ENCODE results near the gene TCF7L2.

TCF7L2 gene

DNA sequence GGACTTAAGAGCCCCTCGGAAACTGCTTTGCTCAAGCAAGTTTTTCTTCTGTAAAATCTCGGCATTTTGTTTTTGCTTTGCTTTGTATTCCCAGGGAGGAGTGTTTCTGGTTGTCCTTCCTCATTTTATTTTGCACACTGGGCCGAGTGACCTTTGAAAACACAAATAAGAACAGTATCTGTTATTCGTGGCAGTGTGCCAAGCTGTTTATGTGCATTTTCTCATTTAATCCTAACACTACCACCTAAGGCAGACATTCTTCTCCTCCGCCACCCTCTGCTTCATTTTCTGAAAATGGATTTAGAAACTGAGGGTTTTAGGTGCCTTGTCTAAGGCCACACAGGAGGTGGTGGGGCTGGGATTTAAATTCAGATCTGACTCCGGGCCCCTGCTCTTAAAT is 218.5 kb downstream of the TCF7L2 start:
- Mint-ChIP-seq H3K27me3 (peaks cover 3% of the 10 kb centered on the region), H3K36me3 (no peaks in the 10 kb centered on the region), H3K9me3 (no peaks in the 10 kb centered on the region), H3K4me1 (no peaks in the 10 kb centered on the region), H3K27ac (no peak overlapping the region), H3K4me3 (no peak overlapping the region)
- CTCF ChIA-PET = no interaction called here
- no peak for DNase-seq

DNA sequence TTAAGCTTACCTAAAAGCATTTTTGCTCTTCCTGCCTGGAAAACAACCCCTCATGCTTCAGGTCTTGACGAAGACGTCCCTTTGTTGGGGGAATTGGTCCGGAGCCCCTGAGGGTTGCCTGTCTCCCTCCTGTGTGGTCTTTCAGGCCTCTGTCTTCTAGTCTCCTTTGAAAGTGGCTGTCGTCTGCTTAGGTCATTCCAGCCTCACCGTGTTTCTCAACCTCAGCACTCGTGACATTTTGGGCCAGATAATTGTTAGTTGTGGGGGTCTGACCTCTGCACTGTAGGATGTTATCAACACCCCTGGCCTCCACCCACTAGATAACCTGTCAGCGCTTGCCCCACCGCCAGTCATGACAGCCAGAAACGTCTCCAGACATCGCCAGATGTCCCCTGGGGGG is 219.1 kb downstream of the TCF7L2 start:
- Mint-ChIP-seq H3K9me3 (no peaks in the 10 kb centered on the region), H3K4me1 (no peaks in the 10 kb centered on the region), H3K36me3 (no peaks in the 10 kb centered on the region), H3K4me3 (no peak overlapping the region), H3K27me3 (no peaks in the 10 kb centered on the region), H3K27ac (no peak overlapping the region)
- CTCF ChIA-PET = no interaction called here
- no peak for DNase-seq

DNA sequence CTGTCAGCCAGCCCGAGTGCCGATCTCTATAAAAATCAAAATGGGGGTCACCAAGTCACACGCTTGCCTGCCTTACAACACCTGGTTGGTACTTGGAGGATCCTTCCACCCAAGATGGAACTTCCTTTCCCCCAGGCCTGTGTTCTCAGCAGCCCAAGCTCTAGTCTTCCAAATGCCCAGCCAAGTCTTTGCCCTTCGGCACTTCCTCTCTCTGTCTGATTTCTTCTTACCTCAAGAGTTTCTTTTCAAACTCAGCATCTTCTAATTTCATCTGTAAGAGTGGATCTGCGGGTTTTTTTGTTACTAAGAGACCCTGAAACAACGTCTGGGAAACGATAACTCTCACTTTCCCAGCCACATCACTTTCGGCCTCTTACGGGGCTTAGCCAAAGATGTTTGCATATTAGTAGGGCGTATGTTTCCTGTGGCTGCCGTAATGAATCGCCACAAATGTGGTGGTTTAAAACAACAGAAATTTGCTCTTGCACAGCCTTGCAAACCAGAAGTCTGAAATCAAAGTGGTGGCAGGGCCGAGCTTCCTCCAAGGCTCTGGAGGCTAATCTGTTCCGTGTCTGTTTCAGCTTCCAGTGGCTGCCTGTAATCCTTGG is 219.9 kb downstream of the TCF7L2 start:
- H3K4me3 Mint-ChIP-seq = no peak overlapping the region

DNA sequence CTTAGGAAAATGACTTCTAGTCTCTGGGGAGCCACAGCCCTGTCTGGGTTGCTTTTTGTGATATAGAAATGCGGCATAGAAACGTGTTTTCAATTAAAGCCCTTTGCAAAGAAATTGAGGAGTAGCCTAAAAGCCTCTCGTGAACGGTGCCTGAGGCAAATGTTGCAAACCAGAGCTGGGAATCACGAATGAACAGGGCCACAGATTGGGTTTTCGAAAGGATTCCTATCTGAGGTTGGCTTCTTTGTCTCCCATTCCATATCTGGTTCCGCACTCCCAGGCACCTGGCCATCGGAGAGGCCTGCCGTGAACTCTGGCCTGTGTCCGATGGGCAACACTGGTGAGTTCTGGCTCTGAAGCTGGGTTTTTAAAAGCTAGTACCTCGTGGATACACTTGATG is 221.6 kb downstream of the TCF7L2 start:
- CTCF ChIA-PET = no interaction called here
- Mint-ChIP-seq H3K27me3 (no peaks in the 10 kb centered on the region), H3K4me3 (no peak overlapping the region), H3K36me3 (no peaks in the 10 kb centered on the region), H3K27ac (no peak overlapping the region), H3K9me3 (no peaks in the 10 kb centered on the region), H3K4me1 (no peaks in the 10 kb centered on the region)
- no peak for DNase-seq

More for the DNA sequence above, 219.9 kb downstream of the TCF7L2 start:
- no peaks in the 10 kb centered on the region for H3K4me1 Mint-ChIP-seq
- H3K9me3 Mint-ChIP-seq = no peaks in the 10 kb centered on the region
- CTCF ChIA-PET = no interaction called here
- no peaks in the 10 kb centered on the region for H3K36me3 Mint-ChIP-seq
- no peak overlapping the region for H3K27ac Mint-ChIP-seq
- no peak for DNase-seq
- no peaks in the 10 kb centered on the region for H3K27me3 Mint-ChIP-seq

DNA sequence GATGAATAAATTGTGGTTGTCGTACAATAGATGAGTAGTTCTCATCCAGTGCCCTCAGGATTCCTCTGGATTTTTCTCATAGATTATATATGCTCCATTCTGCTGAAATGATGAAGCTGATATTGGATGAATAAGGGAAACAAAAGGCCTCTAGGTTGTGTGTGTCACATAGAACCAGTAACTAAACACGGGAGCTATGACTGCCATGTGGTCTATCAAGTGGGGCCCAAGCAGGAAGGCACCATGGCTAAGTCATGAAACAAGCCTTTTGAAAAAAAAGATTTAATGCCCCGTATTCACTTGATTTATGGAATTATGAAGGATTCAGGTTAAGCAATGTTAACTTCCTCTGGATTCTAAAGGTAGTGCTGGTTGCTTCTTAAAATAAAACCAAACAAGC is 225.1 kb downstream of the TCF7L2 start:
- CTCF ChIA-PET = no interaction called here
- Mint-ChIP-seq H3K4me3 (no peak overlapping the region), H3K4me1 (no peaks in the 10 kb centered on the region), H3K36me3 (no peaks in the 10 kb centered on the region), H3K9me3 (no peaks in the 10 kb centered on the region), H3K27me3 (no peaks in the 10 kb centered on the region), H3K27ac (no peak overlapping the region)
- DNase-seq = no peak

DNA sequence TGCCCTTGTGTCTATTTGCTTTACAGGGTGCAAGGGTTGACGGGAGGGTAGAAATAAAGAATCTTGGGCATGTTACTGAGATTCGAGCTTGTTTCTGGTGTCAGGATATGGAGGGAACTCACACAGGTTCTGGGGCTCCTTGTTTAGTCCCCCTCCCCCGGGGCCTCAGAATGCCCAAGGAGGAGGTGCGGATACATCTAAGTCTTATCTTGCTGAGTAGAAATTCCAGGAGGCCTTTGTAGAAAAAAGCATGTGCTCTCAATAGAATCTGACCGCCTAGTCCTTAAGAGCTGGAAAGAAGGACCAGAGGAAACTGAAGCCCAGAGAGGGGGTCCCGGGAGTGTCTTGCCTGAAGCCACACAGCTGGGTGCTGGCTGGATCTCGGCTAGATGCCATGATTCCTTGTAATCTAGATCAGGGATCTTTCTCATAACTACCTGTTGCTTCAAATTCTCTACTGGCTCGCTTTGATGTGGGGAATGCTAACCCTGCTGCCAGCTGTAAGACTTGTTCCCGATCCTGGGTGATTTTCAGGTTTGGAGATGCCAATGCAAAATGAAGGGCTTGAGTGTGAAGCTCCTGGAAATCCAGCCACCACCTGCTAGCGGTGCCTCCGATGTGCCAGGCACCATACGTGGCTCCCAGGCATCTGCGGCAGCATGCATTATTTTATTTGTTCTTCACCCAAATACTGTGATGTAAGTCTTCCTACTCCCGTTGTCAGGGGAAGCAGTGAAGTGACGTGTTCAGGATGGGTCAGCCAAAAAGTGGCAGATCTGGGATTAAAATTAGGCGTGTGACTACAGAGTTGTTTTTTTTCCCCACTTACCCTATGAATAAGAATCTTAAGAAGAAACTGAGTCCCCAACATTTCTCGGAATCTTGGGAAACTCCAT is 226.0 kb downstream of the TCF7L2 start:
- H3K27ac Mint-ChIP-seq = no peak overlapping the region
- no peak for DNase-seq

DNA sequence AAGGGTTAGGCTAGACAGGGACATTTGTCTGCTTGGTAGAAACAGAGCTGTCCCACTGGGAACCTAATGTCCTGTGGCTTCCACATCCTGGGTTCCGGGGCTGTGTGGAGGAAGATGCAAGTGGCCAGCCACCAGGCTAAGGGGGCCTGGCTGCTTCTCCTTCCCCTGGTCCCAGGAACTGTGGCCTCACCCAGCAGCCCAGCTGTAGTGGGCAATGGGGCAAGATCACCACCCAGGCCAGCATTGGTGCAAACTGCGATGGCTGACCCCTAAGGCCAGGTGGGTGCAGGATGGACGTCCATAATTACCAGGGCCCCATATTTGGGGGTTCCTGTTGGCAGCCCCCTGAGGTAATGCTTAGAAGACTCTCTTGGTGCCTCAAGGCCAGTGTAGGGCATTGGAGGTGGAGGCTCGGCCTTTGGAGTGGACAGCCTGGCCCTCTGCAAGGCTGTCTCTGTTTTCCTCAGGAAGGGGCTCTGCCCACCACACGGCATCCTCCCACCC is 226.7 kb downstream of the TCF7L2 start:
- Mint-ChIP-seq H3K4me3 (no peak overlapping the region), H3K27me3 (no peaks in the 10 kb centered on the region), H3K36me3 (no peaks in the 10 kb centered on the region), H3K9me3 (no peaks in the 10 kb centered on the region), H3K27ac (no peak overlapping the region), H3K4me1 (no peaks in the 10 kb centered on the region)
- CTCF ChIA-PET = no interaction called here
- no peak for DNase-seq

More for the DNA sequence above, 226.0 kb downstream of the TCF7L2 start:
- CTCF ChIA-PET = no interaction called here
- Mint-ChIP-seq H3K9me3 (no peaks in the 10 kb centered on the region), H3K36me3 (no peaks in the 10 kb centered on the region), H3K27me3 (no peaks in the 10 kb centered on the region), H3K4me3 (no peak overlapping the region), H3K4me1 (no peaks in the 10 kb centered on the region)

DNA sequence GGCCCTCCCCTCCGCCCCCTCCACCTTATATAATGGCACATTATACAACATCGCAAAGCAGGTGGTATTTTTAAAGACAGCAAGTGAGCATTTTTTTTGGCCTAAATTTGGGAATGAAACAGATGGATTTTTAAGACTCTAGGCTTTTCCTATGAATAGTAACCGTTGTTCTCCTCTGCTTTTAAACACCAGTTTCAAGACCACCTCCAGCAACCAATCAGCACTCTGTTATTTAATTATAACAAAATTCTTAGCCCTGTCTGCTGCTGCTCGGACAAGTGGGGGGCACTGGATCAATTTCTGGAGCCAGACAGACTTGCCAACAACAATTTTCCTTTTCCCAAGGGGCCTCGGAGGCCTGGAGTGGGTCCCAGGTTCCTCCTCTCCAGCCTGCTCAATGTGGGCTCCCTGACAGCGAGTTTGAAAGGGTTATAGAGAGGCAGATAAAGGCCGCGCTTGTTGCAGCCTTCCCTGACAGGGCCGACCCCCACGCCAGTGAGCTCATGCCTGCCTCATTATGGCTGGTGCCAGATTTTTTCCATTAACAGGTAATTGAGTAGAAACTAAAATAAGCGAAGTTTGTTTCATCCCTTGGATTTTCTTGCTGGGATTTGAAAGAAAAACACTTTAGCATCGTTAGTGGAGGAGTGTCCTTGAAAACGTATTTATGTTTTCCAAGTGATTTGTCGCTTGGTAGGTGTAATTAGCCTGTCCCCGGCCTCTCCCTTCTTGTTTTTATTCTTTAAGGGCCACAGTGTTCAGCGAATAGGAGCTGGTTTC is 227.3 kb downstream of the TCF7L2 start:
- H3K9me3 Mint-ChIP-seq = no peaks in the 10 kb centered on the region
- no peak for DNase-seq
- no peak overlapping the region for H3K27ac Mint-ChIP-seq
- H3K36me3 Mint-ChIP-seq = no peaks in the 10 kb centered on the region
- H3K4me1 Mint-ChIP-seq = no peaks in the 10 kb centered on the region
- CTCF ChIA-PET = no interaction called here
- no peak overlapping the region for H3K4me3 Mint-ChIP-seq
- no peaks in the 10 kb centered on the region for H3K27me3 Mint-ChIP-seq

DNA sequence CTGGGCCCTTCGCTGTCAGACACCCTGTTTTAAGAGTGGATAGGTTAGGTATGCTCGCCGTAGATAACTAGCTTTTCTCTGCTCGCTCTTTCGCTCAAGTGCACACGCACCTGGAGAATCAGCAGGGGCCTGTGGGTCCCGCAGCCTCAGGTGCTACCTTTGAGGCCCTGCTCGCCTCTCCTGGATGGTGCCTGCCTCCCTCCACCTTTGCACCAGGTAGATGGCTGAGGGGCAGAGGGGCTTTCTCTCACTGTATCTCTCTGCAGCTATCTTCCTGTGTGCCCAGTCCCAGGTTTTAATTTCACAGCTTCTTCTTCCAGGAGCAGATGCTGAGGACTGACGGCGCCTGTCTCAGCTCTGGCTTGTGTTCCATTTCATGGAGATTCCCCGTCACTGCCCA is 227.9 kb downstream of the TCF7L2 start:
- Mint-ChIP-seq H3K4me1 (no peaks in the 10 kb centered on the region), H3K4me3 (no peak overlapping the region), H3K27me3 (no peaks in the 10 kb centered on the region), H3K9me3 (no peaks in the 10 kb centered on the region), H3K36me3 (no peaks in the 10 kb centered on the region), H3K27ac (no peak overlapping the region)
- DNase-seq = no peak
- CTCF ChIA-PET = no interaction called here

DNA sequence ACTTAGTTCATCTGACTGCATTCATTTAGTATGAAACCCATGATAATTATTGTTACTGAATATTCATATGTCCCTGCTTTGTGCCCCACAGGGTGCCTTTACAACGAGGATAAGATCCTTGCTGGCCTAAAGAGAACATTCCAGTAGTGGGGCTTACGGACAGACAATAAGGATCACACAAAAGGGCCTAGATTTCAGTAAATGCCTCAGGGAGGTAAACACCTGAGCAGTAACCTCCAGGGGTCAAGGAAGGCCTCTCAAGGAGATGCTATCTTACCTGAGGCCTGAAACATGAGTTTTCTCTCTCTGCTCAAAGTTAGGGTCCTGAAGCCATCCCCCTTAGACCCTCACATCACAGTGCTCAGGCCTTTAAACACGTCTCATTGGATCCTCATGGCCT is 228.7 kb downstream of the TCF7L2 start:
- Mint-ChIP-seq H3K4me1 (no peaks in the 10 kb centered on the region), H3K4me3 (no peak overlapping the region), H3K27ac (no peak overlapping the region), H3K9me3 (no peaks in the 10 kb centered on the region), H3K27me3 (no peaks in the 10 kb centered on the region), H3K36me3 (no peaks in the 10 kb centered on the region)
- CTCF ChIA-PET = interaction anchor here (0.6 kb wide), 1 partner anchor 12 kb away, joined by 3 read pairs; no protein-coding TSS in a partner anchor
- DNase-seq = no peak

DNA sequence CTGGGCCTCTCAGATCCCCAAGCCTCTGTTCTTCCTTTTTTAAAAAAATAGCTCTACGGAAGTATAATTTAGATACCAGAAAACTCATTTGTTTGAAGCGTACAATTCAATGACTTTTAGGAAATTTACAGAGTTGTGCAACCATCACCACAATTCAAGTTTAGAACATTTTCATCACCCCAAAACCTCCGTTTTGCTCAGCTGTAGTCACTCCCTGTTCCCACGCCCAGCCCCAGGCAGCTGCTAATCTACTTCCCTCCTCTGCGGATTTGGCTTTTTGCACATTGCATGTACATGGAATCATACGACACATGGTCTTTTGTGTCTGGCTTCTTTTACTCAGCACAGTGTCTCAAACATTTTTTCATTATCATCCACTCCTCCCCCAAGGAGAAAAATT is 229.2 kb downstream of the TCF7L2 start:
- no peaks in the 10 kb centered on the region for H3K36me3 Mint-ChIP-seq
- no peak overlapping the region for H3K4me3 Mint-ChIP-seq
- H3K27ac Mint-ChIP-seq = no peak overlapping the region
- no peaks in the 10 kb centered on the region for H3K4me1 Mint-ChIP-seq
- H3K9me3 Mint-ChIP-seq = no peaks in the 10 kb centered on the region
- no peaks in the 10 kb centered on the region for H3K27me3 Mint-ChIP-seq
- DNase-seq = no peak
- CTCF ChIA-PET = no interaction called here

DNA sequence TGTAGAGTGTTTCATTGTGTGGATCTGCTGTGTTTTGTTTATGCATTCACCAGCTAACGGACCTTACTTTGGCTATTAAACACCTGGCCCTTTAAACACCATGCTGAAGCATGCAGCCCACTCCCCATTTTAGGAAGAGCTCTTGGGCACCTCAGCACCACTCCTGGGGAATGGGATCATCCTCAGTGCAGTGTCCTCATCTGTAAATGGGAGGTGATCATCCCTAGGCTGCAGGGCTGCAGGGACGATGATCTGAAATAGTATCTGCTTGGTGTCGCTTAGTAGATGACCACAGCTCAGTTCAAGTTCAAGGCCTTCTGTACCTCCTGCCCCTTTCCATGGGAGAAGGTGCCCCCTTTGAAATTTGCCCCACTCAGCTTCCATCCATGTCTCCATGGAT is 229.9 kb downstream of the TCF7L2 start:
- Mint-ChIP-seq H3K4me3 (no peak overlapping the region), H3K4me1 (no peaks in the 10 kb centered on the region), H3K36me3 (no peaks in the 10 kb centered on the region), H3K9me3 (no peaks in the 10 kb centered on the region), H3K27me3 (peaks cover 3% of the 10 kb centered on the region), H3K27ac (no peak overlapping the region)
- no peak for DNase-seq
- CTCF ChIA-PET = no interaction called here

DNA sequence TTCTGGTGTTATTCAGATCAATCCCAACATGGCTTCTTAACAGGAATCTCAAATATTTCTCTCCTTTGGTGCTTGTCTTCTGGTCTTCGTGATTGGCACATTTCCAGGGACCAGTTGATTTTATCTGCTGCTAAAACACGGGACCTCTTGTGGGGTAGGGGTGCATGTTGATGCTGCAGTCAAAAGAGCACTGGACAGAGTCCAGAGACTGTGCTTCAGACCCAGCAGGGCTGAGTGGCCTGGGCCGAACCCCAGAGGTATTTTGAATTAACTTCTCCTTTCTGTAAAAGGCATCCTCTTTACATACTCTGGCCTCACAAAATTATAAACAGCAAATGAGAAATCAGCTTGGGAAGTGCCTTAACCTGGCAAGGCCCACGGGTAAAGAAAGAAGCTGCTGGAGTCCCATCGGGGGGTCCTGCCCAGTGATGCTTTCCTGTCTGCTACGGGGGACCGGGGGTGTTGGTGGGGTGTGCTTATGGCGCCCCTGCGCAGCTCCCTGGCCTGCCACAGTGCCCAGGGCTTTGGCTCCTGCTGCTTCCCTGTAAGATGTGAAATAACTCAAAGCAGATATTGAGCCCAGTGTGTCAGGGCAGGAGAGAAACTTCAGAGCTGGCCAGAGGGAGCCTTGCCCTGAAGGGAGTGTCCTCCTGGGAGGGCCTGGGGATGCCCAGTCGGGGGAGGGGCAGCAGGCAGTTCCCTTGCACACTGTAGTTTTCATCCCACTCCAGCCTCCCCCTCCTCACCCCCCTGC is 230.5 kb downstream of the TCF7L2 start:
- no peaks in the 10 kb centered on the region for H3K4me1 Mint-ChIP-seq
- H3K27ac Mint-ChIP-seq = no peak overlapping the region
- H3K27me3 Mint-ChIP-seq = peaks cover 3% of the 10 kb centered on the region
- no peak for DNase-seq
- H3K36me3 Mint-ChIP-seq = no peaks in the 10 kb centered on the region
- CTCF ChIA-PET = no interaction called here
- H3K9me3 Mint-ChIP-seq = no peaks in the 10 kb centered on the region
- no peak overlapping the region for H3K4me3 Mint-ChIP-seq

DNA sequence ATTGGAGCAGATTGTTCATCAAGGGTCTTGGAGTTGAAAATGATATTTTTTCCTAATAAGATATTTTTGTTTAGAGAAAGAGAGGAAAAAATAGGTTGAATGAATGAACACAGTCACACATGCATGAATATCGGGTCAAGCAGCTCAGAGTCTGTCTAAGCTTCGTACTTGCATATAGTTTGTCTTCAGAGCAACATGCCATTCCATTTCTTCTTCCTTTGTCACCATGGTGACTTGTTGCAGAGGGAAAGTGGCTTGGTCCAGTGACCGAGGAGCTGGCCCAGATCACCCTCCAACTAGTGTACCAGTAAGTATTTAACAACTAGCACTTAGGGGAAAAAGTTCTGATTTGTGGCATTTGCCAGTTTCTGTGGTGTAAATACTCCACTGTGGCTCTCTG is 232.1 kb downstream of the TCF7L2 start:
- H3K36me3 Mint-ChIP-seq = no peaks in the 10 kb centered on the region
- H3K4me1 Mint-ChIP-seq = no peaks in the 10 kb centered on the region
- CTCF ChIA-PET = no interaction called here
- no peak overlapping the region for H3K4me3 Mint-ChIP-seq
- no peak overlapping the region for H3K27ac Mint-ChIP-seq
- no peaks in the 10 kb centered on the region for H3K9me3 Mint-ChIP-seq
- H3K27me3 Mint-ChIP-seq = peaks cover 3% of the 10 kb centered on the region
- no peak for DNase-seq
